Daoy (cell line): Measurements from ENCODE around the gene FOCAD. TPM values are rescaled to one million over a fixed set of nuclear protein-coding genes. Genes with fewer than 3 reads are reported as not detected.

Experiments used
- DNase-seq: peaks from one replicate; pipeline ENCODE4 v3.0.0-alpha.2; 2015; ENCODE audit warnings: low read depth
- total RNA-seq: library from RNA; depleted of rRNA; stranded (reverse); fragments of >200 nt; shearing (Covaris generic); gene quantifications from 2 replicates; pipeline ENCODE4 v1.2.3, GENCODE V29; 2014; rRNA removed

FOCAD gene
- total RNA-seq, 1 experiment from 2014 or later = 11.3 TPM

DNA sequence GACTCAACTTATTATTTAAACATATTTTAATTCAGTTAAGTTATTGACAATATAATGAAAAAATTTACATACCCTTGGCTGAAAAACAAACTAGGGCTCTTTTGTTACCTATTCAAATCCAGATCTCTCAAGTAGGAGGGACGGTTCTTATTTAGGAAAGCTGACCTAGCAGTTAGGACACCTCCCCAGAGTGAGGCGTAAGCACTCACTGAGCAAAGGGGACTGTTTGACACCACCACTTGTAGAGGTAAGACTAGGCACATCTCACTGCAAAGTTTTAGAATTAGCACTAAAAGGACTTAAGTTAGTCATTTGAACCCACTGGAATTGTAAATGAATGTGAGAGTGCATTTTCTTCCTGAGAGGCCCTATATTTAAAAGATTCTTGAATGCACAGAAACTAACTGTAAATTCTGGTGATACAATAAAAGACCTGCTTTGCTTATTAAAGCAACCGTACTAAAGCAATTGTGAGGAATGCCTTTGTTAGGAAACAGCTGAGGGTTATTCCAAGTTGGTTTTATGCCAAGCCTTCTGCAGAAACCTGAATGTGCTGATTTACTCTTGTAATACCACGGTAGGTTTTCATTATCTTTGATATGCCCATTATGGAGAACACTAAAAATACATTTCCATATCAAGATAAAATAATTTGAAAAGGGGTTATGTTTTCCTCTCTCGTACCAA, 331.2 kb downstream of the FOCAD start:
- DNase-seq = no peak

DNA sequence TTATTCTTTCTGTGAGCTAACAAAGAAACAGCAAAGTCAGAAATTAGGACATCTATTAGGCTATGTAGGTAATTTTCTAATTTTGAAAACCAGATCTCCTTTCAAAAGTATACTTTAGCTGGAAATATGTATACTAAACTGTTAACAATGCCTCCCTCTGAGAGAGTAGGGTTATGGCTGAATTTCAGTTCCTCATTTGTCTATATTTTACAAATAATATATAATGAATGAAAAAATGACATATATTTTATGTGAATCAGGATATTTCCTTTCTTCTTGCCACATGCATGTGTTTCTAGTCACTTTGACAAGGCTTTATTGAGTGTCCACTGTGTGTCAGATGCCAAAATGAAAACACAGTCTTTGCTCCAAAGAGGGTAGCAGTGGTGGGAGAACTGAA, 331.9 kb downstream of the FOCAD start:
- no peak for DNase-seq

DNA sequence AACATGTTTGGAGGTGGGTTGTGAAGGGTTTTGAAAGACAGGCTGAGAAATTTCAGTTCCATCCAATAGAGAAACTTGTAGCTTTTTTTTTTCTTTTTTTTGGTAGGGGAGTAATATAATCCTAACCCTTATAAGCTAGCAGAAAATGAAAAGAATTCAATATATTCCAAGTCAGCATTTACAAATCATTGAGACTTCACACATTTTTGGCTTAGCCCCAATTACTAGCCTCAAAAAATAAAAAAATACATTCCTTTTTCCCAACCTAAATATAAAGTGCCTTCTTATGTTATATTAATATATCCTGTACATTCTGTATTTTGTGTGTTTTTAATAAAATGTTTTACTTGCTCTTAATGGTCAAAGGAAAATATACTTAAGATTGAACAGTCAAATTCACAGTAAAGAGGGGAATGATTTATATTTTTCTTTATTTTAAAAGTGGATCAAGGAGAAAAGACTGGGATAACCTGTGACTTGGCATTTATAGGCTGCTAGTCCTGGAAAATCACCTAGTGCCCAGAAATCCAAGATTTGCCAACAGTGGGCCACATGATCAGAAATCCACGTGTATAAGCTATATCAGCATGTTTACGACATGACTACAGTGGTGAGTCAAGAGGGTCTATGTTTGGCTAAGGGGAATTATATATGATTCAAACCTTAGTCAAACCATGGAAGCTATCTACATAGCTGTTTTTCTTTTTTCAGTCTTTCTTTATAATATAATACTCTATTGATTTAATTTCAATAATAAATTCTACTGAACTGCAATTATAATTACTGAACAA, 332.8 kb downstream of the FOCAD start:
- DNase-seq = no peak

DNA sequence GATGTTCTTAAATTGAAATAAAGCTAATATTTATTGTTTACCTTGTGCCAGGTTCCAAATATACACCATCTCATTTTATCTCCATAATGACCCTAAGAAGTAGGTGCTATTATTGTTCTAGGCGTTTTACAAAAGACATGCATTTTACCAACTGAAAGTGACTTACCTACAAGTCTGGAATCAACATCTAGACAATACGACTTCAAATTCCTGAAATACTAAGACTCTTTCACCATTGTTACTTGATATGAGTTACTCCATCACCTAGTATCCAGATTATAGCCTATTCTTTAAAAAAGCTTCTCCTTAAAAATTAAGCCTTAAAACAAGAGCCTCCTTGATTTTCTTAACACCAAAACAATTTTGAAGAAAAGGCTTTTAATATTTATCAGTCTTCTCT, 334.1 kb downstream of the FOCAD start:
- no peak for DNase-seq

DNA sequence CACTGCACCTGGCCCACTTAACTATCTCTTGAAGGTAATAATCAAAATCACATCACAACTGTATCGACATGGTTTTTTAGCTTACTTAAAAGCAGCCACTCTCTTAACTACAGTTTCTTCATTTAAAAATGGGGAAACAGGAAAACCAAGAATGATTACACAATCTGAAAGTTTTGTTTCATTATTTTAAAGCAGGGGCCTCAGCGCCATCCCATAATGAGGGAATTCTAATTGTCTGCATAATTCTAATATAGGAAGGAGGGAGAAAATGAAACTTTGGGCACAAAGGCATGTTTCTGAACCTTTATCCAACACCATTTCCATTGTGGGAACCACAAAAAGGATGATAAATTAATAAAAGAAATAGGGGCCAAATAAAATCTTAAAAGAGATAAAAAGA, 339.8 kb downstream of the FOCAD start:
- no peak for DNase-seq

DNA sequence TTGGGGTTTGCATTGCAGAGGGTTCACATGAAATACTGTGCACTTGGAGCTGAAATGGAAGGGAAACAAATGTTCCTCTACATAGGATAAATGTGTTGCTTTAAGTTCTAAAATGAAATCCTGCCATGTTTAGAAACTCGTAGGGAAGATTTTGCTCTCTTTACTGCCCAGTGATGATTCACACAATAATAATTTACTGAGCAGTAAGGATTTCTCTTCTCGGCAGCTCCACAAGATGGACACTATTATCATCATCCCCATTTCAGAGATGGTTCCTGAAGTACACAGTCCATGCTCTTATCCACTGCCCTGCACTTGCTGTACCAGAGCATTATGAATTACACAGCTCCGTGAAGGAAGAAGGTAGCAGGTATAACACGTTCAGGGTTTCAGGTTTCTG, 343.2 kb downstream of the FOCAD start:
- no peak for DNase-seq

DNA sequence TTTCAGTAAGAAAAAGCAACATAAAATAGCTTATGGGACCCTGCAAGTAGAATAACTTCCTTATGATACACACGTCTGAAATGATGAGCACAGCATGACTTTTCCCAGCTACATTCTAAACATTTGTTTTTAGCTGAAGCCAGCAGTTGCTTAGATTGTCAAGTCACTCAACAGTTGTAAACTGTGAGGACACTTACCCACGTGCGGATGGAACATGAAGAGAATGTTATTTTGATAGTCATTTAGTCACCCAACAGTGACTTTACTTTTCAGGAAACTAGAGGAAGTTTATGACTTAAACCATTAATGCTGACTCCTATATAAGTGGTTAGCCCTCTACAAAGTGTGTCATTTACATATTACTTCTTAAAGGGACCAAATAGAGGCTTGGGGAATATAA, 344.4 kb downstream of the FOCAD start:
- DNase-seq = no peak

DNA sequence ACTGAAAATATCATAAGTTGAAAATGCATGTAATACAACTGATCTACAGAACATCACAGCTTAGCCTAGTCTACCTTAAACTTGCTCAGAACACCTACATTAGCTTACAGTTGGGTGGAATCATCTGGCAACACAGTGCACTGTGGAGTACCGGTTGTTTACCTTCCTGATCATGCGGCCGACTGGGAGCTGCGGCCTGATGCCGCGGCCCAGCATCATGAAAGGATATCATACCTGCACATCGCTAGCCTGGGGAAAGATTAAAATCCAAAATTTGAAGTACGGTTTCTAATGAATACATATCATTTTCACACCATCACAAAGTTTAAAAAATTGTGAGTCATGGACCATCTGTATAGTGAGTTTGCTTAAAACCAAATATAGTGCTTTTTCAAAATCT, 345.6 kb downstream of the FOCAD start:
- no peak for DNase-seq

DNA sequence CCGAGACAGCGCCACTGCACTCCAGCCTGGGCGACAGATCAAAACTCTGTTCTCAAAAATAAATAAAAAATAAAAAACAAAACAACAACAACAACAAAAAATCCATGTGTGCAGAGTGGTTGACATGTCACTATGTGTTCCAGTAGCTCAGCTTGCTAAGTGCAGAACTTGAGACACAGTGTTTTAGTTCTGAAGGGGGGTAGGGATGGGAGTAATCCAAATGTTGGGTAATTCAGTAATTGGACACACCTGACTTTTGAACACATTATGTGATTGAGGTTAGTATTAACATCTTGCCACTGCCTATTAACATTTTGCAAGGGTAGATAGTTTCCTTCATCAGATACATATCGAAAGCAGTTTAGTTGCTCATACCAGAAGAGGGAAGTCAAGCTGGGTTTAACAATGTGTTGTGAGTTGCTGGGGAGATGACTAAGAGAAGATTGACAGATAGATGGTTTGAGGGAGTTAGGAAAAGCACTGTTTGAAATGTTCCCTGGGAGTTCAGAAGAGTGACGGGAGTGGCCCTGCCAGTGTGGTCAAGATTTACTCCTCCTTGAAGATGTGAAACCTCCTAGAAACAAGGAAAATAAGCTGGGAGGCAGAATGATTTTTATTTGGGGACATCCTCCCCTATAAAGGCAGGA, 346.5 kb downstream of the FOCAD start:
- no peak for DNase-seq

DNA sequence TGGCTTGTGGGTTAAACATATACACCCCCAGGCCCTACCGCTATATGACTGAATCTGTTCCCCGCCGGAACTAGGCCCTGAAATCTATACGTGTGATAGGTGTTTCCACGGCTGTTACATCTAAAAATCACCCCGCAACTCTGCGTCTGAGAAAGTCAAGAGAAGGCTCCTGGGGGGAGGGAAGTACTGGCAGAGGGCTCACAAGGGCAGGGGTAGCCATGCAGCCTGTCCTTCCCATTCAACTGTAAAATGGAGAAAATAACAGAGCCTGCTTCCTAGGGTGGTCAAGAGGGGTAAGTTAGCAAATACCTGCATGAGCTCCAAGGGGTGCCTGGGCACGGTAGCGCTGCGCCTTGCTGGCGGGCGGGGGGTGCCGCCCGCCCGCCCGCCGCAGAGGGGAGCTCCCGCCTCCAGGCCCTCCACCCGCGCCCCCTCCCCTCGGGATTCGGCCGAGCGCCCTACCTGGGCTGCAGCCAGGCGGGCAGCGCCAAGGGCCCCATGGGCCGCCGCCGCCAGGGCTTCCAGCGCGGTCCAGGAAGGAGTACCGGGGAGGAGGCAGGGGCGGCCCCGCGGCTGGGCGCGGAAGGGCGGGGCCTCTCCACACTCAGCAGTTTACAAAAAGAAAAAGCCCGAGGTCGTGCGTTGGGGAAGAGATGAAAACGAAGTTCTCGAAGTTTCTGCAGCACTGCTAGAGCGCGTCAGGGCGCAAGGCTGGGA, 347.2 kb downstream of the FOCAD start, which contains the start of gene HACD4:
TSS of gene HACD4 (minus strand) at position 550 of the 717 bp plus-strand sequence. CDS start at position 500, 50 bp downstream.
- no peak for DNase-seq

DNA sequence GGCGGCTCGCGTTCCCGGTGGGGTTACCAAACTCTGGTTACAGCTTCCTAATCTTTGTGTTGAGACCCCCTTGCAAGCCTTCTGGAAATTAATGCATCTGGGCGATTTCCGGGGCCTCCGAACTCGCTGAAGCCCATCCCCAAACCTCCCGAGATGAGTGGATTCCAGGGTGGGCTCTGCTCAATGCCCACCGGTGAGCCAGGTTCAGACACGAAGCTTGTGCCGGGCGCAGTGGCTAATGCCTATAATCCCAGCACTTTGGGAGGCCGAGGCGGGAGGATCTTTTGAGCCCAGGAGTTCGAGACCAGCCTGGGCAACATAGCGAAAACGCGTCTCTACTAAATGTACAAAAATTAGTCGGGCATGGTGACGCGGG, 347.7 kb downstream of the FOCAD start:
- DNase-seq = no peak

DNA sequence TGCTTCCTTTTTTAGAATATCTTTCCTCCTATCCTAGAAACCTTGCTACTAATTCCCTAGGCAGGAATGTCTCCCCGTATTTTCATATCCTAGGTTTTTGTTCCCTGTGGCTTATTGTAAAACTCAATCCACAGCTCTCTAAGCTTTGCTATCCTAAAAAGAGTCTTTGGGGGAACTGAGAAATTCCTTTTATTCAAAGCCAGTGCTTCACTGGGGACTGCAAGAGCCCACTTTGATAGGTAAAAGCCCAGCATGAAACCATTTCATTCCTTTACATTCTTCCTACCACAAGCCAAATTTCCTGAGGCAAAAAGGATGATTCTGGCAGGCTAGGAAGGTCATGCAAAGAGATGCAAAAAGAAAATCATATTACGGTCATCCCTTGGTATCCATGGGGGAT, 353.2 kb downstream of the FOCAD start:
- DNase-seq = no peak

DNA sequence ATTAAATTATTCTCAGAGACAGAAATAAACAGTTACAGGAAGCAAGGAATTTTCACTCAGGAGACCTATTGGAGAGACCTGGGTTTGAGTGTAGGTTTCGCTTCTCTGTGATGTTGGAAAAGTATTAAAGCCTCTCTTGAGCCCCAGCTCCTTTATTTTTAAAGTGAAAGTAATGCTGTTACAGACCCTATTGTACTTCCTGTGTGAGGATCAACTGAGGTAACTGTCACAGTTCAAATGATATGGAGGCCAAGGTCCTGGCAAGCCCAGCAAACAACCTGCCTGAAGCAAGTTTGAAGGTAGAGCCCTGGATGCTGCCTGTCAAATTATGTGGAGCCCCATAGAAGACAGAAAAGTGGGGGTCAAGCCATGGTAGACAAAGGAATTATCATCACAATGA, 355.2 kb downstream of the FOCAD start:
- no peak for DNase-seq

DNA sequence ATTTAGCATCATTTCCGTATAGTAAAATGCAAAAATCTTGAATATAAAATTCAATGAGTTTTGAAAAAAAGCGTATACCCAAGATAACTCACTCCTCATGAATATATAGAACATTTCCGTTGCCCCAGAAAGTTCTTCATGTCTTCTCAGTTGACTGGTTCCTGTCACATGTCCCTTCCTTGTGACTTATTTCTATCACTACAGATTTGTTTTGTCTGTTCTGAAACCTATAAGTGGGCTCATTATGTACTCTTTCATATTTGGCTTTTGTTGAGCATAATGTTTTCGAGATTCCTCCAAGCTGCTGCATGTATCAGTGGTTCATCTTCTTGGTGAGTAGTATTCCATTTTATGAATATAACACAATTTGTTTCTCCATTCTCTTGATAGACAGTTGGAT, 358.4 kb downstream of the FOCAD start:
- DNase-seq = no peak

DNA sequence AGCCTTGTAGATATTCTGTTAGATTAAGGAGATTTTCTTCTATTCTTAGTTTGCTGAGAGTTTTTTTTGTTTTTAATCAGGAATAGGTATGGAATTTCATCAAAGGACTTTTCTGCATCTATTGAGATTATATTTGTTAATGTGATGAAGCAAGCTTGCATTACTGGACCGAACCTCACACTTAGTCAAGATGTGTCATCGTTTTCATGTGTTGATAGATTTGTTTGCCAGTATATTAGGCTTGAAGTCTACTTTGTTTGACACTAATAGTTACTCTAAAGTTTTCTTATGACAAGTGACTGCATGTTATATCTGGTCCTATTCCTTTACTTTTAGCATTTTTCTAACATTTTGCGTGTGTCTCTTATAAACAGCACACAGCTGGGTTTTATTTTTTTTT, 359.8 kb downstream of the FOCAD start:
- no peak for DNase-seq

Other genes with a start within 250 kb of the FOCAD start
- 2.1 and 3.8 TPM in 2 replicates for gene MLLT3, start 61.8 kb upstream of the FOCAD start, total RNA-seq